SK-N-SH treated with all-trans-retinoic acid at 6 μM for 48 hours (cell line): ENCODE data around the gene PBX2.

Source experiments
- ATAC-seq: fragments of 200-7000 bp; cut with Tn5 transposase; 3 replicates; pipeline ENCODE4 v1.9.1; 2020; ENCODE audit warnings: mild to moderate bottlenecking, moderate library complexity
- ARNTL ChIP-seq: fragments of 450-650 bp; formaldehyde crosslinking; IDR thresholded peaks from 2 replicates; pipeline ENCODE4 v1.5.0; 2020; ENCODE audit warnings: low read depth, mild to moderate bottlenecking, moderate library complexity, borderline replicate concordance
- BACH2 ChIP-seq: fragments of 250-450 bp; sonication (Bioruptor Pico); IDR thresholded peaks from 2 replicates; pipeline ENCODE4 v1.9.0; 2021; ENCODE audit warnings: mild to moderate bottlenecking, borderline replicate concordance
- CREB5 ChIP-seq: fragments of 250-450 bp; sonication (Bioruptor Pico); IDR thresholded peaks from 2 replicates; pipeline ENCODE4 v1.5.1; 2020; ENCODE audit warnings: low read depth, mild to moderate bottlenecking, moderate library complexity
- CSDC2 ChIP-seq: fragments of 250-450 bp; sonication (Bioruptor Pico); IDR thresholded peaks from 2 replicates; pipeline ENCODE4 v1.5.0; 2020; ENCODE audit warnings: mild to moderate bottlenecking, moderate library complexity
- CSRNP3 ChIP-seq: fragments of 250-450 bp; sonication (Bioruptor Pico); IDR thresholded peaks from 2 replicates; pipeline ENCODE4 v1.5.1; 2021; ENCODE audit warnings: mild to moderate bottlenecking, moderate library complexity
- GLIS3 ChIP-seq: fragments of 250-450 bp; sonication (Bioruptor Pico); IDR thresholded peaks from 2 replicates; pipeline ENCODE4 v1.5.0; 2020; ENCODE audit warnings: mild to moderate bottlenecking, moderate library complexity
- ISL1 ChIP-seq: fragments of 250-450 bp; sonication (Bioruptor Pico); IDR thresholded peaks from 2 replicates; pipeline ENCODE4 v2.1.2; 2022; ENCODE audit warnings: mild to moderate bottlenecking, moderate library complexity
- OSR1 ChIP-seq: fragments of 250-450 bp; sonication (Bioruptor Pico); IDR thresholded peaks from 2 replicates; pipeline ENCODE4 v1.8.0; 2022; ENCODE audit warnings: moderate library complexity, mild to moderate bottlenecking, inconsistent platforms
- PATZ1 ChIP-seq: fragments of 250-450 bp; sonication (Bioruptor Pico); IDR thresholded peaks from 2 replicates; pipeline ENCODE4 v1.8.0; 2020; ENCODE audit warnings: mild to moderate bottlenecking, moderate library complexity, borderline replicate concordance
- POU6F1 ChIP-seq: fragments of 250-450 bp; sonication (Bioruptor Pico); IDR thresholded peaks from 2 replicates; pipeline ENCODE4 v1.8.0; 2021; ENCODE audit warnings: low read depth, mild to moderate bottlenecking, moderate library complexity, borderline replicate concordance
- RARB ChIP-seq: fragments of 250-450 bp; sonication (Bioruptor Pico); IDR thresholded peaks from 2 replicates; pipeline ENCODE4 v1.8.0; 2021; ENCODE audit warnings: mild to moderate bottlenecking, moderate library complexity
- ZC3H10 ChIP-seq: fragments of 250-450 bp; sonication (Bioruptor Pico); IDR thresholded peaks from 2 replicates; pipeline ENCODE4 v1.5.1; 2021; ENCODE audit warnings: mild to moderate bottlenecking, moderate library complexity
- ZNF565 ChIP-seq: fragments of 450-650 bp; formaldehyde crosslinking; conservative IDR thresholded peaks from 2 replicates; pipeline ENCODE4 v1.5.0; 2020; ENCODE audit warnings: low read depth, mild to moderate bottlenecking, moderate library complexity
- ZNF70 ChIP-seq: fragments of 450-650 bp; formaldehyde crosslinking; IDR thresholded peaks from 2 replicates; pipeline ENCODE4 v1.5.0; 2020; ENCODE audit warnings: mild to moderate bottlenecking, moderate library complexity

PBX2 gene

GRCh38 chr6:32174416-32174815, 15.6 kb downstream of the PBX2 start (continued):
- TF ChIP-seq CSRNP3 (CRISPR knock-in tag) (no peak), ZNF70 (CRISPR knock-in tag) (no peak), GLIS3 (CRISPR knock-in tag) (no peak), ISL1 (no peak), CSDC2 (CRISPR knock-in tag) (no peak)

GRCh38 chr6:32173051-32173727, 16.8 kb downstream of the PBX2 start:
- TF ChIP-seq ZNF565 (CRISPR knock-in tag) (no peak), RARB (CRISPR knock-in tag) (no peak), ARNTL (CRISPR knock-in tag) (no peak), OSR1 (CRISPR knock-in tag) (no peak)
- ATAC-seq: no peak

- no peak for ATAC-seq
These were observed 18.8 kb downstream of the PBX2 start for GRCh38 chr6:32171234-32171633.

GRCh38 chr6:32170294-32170693, 19.7 kb downstream of the PBX2 start:
- no peak for ATAC-seq

More at GRCh38 chr6:32171234-32171633, 18.8 kb downstream of the PBX2 start:
- TF ChIP-seq PATZ1 (no peak), POU6F1 (CRISPR knock-in tag) (no peak), ZNF565 (CRISPR knock-in tag) (no peak), ZC3H10 (CRISPR knock-in tag) (no peak), ISL1 (no peak), ZNF70 (CRISPR knock-in tag) (no peak), CREB5 (CRISPR knock-in tag) (no peak)

More at GRCh38 chr6:32170294-32170693, 19.7 kb downstream of the PBX2 start:
- TF ChIP-seq POU6F1 (CRISPR knock-in tag) (no peak), CSRNP3 (CRISPR knock-in tag) (no peak), OSR1 (CRISPR knock-in tag) (no peak), BACH2 (CRISPR knock-in tag) (no peak), CSDC2 (CRISPR knock-in tag) (no peak), GLIS3 (CRISPR knock-in tag) (no peak), ISL1 (no peak), PATZ1 (no peak)
